Activated B cell treated with CpG ODN at 0.5 μM for 24 hours (primary cell): ENCODE data around the gene ZNF683. TPM values are rescaled to one million over a fixed set of nuclear protein-coding genes. Genes with fewer than 3 reads are reported as not detected.

Source experiments
- ATAC-seq: fragments of 200-7000 bp; cut with Tn5 transposase; one replicate; pipeline ENCODE4 v1.10.0; 2021; ENCODE audit warnings: low read depth, mild to moderate bottlenecking, moderate library complexity
- CTCF ChIA-PET: fragments of 350-600 bp; sonication (Branson Sonifier 250); formaldehyde crosslinking; loops from one replicate; lab custom pipeline; 2021; ENCODE audit warnings: antibody characterized with exemption; lab: Charles Lee
- POLR2A ChIA-PET: fragments of 350-600 bp; sonication (Branson Sonifier 250); formaldehyde crosslinking; loops from one replicate; lab custom pipeline; 2021; ENCODE audit warnings: antibody characterized with exemption; lab: Charles Lee
- DNase-seq: peaks from one replicate; pipeline ENCODE4 v3.0.0; 2022
- H3K27ac Mint-ChIP-seq: one replicate; pipeline ENCODE4 v1.8.0; 2020; ENCODE audit warnings: mixed read lengths
- H3K27me3 Mint-ChIP-seq: one replicate; pipeline ENCODE4 v1.8.0; 2021; ENCODE audit warnings: mixed read lengths
- H3K36me3 Mint-ChIP-seq: one replicate; pipeline ENCODE4 v1.8.0; 2021; ENCODE audit warnings: low read depth, mixed read lengths
- H3K4me1 Mint-ChIP-seq: one replicate; pipeline ENCODE4 v1.8.0; 2021; ENCODE audit warnings: mixed read lengths
- H3K4me3 Mint-ChIP-seq: one replicate; pipeline ENCODE4 v1.8.0; 2020; ENCODE audit warnings: mild to moderate bottlenecking, mixed read lengths
- H3K9me3 Mint-ChIP-seq: one replicate; pipeline ENCODE4 v1.8.0; 2020; ENCODE audit warnings: mixed read lengths
- intact Hi-C: fragments of 100-400 bp; cut with micrococcal nuclease; formaldehyde crosslinking; loops from one replicate; pipeline ENCODE4 v1.15.1; 2024
- total RNA-seq: library from RNA; stranded (reverse); gene quantifications from 2 replicates; pipeline ENCODE4 v1.2.3, GENCODE V29; 2022
- TF ChIP-seq, protein P1 (sequence below): fragments of 200-600 bp; IDR thresholded peaks from one replicate; pipeline ENCODE4 v1.8.0; 2022; ENCODE audit warnings: antibody characterized with exemption, mild to moderate bottlenecking

The ZNF683 gene
- total RNA-seq, 1 donor from 2014 or later: not detected

DNA sequence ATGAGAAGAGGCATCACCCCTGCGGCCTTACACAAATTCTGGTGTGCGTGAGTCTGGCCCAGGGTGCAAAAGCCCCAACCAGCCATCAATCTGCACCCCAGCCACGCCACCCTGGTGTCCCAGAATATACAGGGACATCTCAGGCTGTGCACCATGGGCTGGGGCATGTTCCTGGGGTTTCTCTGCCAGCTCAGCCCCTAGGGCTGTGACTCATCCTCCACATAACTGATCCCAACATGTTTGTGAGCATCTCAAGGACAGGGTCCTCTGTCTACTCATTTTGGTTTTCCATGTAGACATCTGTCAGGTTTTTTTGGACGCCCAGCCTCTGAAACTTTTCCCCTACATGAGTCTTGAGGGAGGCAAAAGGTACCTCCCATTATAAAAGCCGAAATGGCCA is 511 bp downstream of the ZNF683 start:
- H3K27ac Mint-ChIP-seq: no peak overlapping the region
- TF ChIP-seq, protein P1, sequence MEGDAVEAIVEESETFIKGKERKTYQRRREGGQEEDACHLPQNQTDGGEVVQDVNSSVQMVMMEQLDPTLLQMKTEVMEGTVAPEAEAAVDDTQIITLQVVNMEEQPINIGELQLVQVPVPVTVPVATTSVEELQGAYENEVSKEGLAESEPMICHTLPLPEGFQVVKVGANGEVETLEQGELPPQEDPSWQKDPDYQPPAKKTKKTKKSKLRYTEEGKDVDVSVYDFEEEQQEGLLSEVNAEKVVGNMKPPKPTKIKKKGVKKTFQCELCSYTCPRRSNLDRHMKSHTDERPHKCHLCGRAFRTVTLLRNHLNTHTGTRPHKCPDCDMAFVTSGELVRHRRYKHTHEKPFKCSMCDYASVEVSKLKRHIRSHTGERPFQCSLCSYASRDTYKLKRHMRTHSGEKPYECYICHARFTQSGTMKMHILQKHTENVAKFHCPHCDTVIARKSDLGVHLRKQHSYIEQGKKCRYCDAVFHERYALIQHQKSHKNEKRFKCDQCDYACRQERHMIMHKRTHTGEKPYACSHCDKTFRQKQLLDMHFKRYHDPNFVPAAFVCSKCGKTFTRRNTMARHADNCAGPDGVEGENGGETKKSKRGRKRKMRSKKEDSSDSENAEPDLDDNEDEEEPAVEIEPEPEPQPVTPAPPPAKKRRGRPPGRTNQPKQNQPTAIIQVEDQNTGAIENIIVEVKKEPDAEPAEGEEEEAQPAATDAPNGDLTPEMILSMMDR: no peak
- H3K4me1 Mint-ChIP-seq: peaks cover 27% of the 10 kb centered on the region
- ChIA-PET CTCF (no interaction called here), POLR2A (interaction anchor here (0.7 kb wide), 1 partner anchor 701 kb away, joined by 3 read pairs; no protein-coding TSS in a partner anchor)
- intact Hi-C loops: no loop called here
- ATAC-seq: no peak
- peaks cover 3% of the 10 kb centered on the region for H3K27me3 Mint-ChIP-seq
- no peaks in the 10 kb centered on the region for H3K36me3 Mint-ChIP-seq
- DNase-seq: no peak
- H3K9me3 Mint-ChIP-seq: no peaks in the 10 kb centered on the region
- H3K4me3 Mint-ChIP-seq: no peak overlapping the region

DNA sequence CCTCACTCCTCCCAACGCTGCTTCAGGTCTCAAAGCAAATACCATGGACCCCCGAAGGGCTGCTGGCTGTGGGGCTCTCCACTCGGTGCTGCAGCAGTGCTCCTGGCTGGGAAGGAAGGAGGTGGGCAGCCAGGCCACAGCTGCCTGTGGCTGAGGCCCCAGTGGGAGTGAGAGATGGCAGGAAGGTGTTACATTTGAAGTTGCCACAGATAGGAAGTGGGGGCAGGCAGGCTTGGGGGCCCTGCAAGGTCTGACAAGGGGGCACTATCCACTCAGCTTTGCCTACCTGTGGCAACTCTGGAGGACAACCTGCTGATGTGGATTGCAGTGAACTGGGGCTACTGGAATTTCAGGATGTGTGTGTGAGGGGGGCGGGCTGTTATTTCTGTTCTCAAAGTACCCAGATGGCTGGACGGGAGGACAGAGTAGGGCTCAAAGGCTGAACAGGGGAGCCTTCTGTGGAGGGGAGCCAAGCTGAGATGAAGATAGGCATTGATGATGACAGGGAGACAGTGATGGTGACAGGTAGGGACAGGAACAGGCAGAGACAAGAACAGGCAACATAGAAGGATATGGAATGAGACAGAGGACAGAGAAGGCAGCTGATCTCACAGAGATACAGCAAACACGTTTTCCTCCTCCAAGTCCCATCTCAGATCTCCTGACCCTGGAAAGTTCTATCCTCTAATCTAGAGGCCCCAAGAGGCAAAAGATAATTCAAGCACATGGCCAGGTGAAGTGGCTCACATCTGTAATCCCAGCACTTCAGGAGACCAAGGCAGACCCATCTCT is 1.8 kb downstream of the ZNF683 start:
- Mint-ChIP-seq H3K27ac (peak overlapping the region; percentile 26), H3K4me1 (peaks cover 22% of the 10 kb centered on the region), H3K9me3 (no peaks in the 10 kb centered on the region), H3K36me3 (no peaks in the 10 kb centered on the region), H3K4me3 (no peak overlapping the region), H3K27me3 (peaks cover 5% of the 10 kb centered on the region)
- intact Hi-C loops: no loop called here
- ChIA-PET POLR2A (no interaction called here), CTCF (interaction anchor here (1.5 kb wide), 1 partner anchor 46 kb away, joined by 5 read pairs; no protein-coding TSS in a partner anchor)
- TF ChIP-seq, protein P1: no peak
- ATAC-seq (no peak), DNase-seq (no peak)

DNA sequence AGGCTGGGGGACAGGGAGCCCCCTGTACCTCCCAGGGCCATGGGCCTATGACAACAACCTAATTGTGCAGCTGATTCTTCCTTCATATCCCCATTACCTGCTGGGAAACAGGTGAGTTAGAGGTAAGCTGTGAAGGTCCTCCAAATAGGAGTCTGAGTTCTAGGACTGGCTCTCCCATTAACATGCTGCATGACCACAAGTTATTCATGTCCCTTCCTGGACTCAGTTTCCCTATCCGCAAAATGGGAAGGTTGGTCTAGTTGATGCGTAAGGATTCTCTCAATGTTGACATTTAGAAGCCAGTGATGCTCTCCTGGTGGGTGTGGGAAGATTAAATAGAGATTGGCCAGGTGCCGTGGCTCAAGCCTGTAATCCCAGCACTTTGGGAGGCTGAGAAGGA is 4.1 kb downstream of the ZNF683 start:
- peaks cover 7% of the 10 kb centered on the region for H3K4me1 Mint-ChIP-seq
- CTCF ChIA-PET: no interaction called here
- H3K36me3 Mint-ChIP-seq: no peaks in the 10 kb centered on the region
- H3K4me3 Mint-ChIP-seq: no peak overlapping the region
- intact Hi-C loops: no loop called here
- no peak overlapping the region for H3K27ac Mint-ChIP-seq
- no peak for DNase-seq
- TF ChIP-seq, protein P1: no peak
- POLR2A ChIA-PET: no interaction called here
- no peaks in the 10 kb centered on the region for H3K9me3 Mint-ChIP-seq
- ATAC-seq: no peak
- peaks cover 18% of the 10 kb centered on the region for H3K27me3 Mint-ChIP-seq

DNA sequence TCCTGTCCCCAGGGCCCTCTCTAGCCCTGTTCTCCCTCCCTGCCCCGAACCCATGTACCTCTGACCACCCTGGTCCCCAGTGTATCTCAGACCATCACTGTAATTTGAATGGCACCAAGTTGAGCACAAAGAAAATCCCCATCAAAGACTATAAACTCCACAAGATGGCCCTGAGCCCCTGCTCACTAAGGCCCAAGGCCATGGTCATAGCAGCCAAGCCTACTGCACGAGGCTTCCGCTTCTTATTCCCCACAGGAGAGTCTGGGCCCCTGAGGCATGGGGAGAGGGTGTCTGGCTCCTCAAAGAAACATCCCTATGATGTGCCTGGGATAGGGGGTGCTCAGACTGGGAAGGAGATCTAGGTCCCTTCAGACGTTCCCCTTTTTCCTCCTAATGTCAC is 4.5 kb downstream of the ZNF683 start:
- TF ChIP-seq, protein P1: no peak
- no peak for ATAC-seq
- POLR2A ChIA-PET: no interaction called here
- Mint-ChIP-seq H3K27ac (no peak overlapping the region), H3K27me3 (peaks cover 18% of the 10 kb centered on the region), H3K4me1 (peaks cover 5% of the 10 kb centered on the region), H3K9me3 (no peaks in the 10 kb centered on the region), H3K4me3 (no peak overlapping the region), H3K36me3 (no peaks in the 10 kb centered on the region)
- CTCF ChIA-PET: no interaction called here
- intact Hi-C loops: no loop called here
- no peak for DNase-seq

DNA sequence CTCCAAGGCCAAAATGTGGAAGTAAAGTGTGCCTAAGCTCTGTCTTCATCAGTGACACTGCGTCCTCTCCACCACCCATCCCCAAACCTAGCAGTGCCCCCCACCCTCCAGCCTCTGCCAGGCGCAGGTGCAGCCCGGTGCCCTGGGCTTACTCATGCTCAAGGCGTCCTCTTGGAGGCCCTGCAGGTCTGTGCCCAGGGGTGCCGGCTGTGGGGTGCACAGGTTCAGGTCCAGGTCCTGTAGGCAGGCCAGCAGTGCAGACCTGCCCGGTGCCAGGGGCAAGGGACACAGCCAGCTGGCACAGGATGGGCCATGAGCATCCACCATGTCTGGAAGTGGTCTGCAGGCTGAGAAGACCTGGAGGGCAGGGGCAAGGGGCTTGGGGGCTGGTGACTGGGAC is 5.1 kb downstream of the ZNF683 start:
- no peak overlapping the region for H3K4me3 Mint-ChIP-seq
- POLR2A ChIA-PET: no interaction called here
- DNase-seq (no peak), ATAC-seq (no peak)
- CTCF ChIA-PET: no interaction called here
- H3K4me1 Mint-ChIP-seq: peaks cover 5% of the 10 kb centered on the region
- H3K27ac Mint-ChIP-seq: no peak overlapping the region
- no peaks in the 10 kb centered on the region for H3K9me3 Mint-ChIP-seq
- H3K36me3 Mint-ChIP-seq: no peaks in the 10 kb centered on the region
- TF ChIP-seq, protein P1: no peak
- peaks cover 18% of the 10 kb centered on the region for H3K27me3 Mint-ChIP-seq
- intact Hi-C loops: no loop called here
